ENCODE results near the gene CASK.

DNA sequence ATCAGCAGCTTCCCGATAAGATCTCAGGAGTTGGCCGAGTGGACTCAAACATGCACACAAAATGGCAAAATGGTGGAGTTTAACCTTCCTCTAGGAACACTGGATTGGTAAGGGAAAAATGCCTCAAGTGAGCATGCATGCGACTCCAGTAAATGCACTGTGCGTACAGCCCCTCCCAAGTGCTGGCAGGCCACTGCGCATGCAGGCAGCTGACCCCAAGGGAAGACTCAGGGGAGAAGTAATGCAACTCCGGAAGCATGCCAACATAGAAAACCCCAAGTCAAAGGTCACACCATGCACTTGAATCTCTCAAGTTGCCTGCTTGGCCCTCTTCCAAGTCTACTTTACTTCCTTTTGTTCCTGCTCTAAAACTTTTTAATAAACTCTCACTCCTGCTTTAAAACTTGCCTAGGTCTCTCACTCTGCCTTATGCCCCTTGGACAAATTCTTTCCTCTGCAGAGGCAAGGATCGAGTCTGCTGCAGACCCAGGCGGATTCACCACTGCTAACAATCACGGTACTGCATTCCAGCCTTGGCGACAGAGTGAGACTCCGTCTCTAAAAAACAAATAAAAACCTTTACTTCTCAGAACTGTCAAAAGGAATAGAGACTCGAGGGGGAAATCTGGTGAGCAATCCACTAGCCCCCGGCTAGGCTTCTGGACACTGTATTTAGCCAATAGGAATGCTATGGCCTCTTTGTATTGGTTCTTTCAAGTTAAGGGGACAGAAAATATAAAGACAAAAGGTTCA is 442.7 kb downstream of the CASK start:
- TF ChIP-seq, protein P1, sequence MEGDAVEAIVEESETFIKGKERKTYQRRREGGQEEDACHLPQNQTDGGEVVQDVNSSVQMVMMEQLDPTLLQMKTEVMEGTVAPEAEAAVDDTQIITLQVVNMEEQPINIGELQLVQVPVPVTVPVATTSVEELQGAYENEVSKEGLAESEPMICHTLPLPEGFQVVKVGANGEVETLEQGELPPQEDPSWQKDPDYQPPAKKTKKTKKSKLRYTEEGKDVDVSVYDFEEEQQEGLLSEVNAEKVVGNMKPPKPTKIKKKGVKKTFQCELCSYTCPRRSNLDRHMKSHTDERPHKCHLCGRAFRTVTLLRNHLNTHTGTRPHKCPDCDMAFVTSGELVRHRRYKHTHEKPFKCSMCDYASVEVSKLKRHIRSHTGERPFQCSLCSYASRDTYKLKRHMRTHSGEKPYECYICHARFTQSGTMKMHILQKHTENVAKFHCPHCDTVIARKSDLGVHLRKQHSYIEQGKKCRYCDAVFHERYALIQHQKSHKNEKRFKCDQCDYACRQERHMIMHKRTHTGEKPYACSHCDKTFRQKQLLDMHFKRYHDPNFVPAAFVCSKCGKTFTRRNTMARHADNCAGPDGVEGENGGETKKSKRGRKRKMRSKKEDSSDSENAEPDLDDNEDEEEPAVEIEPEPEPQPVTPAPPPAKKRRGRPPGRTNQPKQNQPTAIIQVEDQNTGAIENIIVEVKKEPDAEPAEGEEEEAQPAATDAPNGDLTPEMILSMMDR (IDR thresholded peaks at IDR 0.05): no peak
- TF ChIP-seq POLR2AphosphoS5 (IDR thresholded peaks at IDR 0.05) (no peak), POLR2A (IDR thresholded peaks at IDR 0.05; ENCODE audit: low read depth) (no peak), EP300 (IDR thresholded peaks at IDR 0.05) (no peak)
